ENCODE data around the gene ZFPL1. TPM values are rescaled to one million over a fixed set of nuclear protein-coding genes. Genes with fewer than 3 reads are reported as not detected.

Gene ZFPL1
- total and polyA plus RNA-seq, 8 donors, result 24.9 to 36.4 (median 28.9) TPM

GRCh38 chr11:65132988-65133700 is 49.1 kb downstream of the ZFPL1 start:
- Histone ChIP-seq H3K9me3 (no peaks in the 10 kb centered on the region), H3K4me1 (peaks cover 16 to 32% of the 10 kb centered on the region in 2 donors), H3K27ac (peak overlapping the region in 1 of 2 donors; percentile 98), H3K36me3 (peaks cover 0 to 48% of the 10 kb centered on the region in 2 donors), H3K27me3 (no peaks in the 10 kb centered on the region), H3K4me3 (peak overlapping the region; percentile 84 to 98)
- TF ChIP-seq, protein P1, sequence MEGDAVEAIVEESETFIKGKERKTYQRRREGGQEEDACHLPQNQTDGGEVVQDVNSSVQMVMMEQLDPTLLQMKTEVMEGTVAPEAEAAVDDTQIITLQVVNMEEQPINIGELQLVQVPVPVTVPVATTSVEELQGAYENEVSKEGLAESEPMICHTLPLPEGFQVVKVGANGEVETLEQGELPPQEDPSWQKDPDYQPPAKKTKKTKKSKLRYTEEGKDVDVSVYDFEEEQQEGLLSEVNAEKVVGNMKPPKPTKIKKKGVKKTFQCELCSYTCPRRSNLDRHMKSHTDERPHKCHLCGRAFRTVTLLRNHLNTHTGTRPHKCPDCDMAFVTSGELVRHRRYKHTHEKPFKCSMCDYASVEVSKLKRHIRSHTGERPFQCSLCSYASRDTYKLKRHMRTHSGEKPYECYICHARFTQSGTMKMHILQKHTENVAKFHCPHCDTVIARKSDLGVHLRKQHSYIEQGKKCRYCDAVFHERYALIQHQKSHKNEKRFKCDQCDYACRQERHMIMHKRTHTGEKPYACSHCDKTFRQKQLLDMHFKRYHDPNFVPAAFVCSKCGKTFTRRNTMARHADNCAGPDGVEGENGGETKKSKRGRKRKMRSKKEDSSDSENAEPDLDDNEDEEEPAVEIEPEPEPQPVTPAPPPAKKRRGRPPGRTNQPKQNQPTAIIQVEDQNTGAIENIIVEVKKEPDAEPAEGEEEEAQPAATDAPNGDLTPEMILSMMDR (IDR thresholded peaks at IDR 0.05), result no peak
- intact Hi-C loops (cut with DNase I), result no loop called here
- ATAC-seq (peak; percentile 39), DNase-seq (peak in 2 of 4 donors; percentile 80 to 93)

GRCh38 chr11:65133724-65134123 is 49.7 kb downstream of the ZFPL1 start:
- TF ChIP-seq, protein P1 (IDR thresholded peaks at IDR 0.05), result no peak
- no peaks in the 10 kb centered on the region for H3K9me3 ChIP-seq

DNA sequence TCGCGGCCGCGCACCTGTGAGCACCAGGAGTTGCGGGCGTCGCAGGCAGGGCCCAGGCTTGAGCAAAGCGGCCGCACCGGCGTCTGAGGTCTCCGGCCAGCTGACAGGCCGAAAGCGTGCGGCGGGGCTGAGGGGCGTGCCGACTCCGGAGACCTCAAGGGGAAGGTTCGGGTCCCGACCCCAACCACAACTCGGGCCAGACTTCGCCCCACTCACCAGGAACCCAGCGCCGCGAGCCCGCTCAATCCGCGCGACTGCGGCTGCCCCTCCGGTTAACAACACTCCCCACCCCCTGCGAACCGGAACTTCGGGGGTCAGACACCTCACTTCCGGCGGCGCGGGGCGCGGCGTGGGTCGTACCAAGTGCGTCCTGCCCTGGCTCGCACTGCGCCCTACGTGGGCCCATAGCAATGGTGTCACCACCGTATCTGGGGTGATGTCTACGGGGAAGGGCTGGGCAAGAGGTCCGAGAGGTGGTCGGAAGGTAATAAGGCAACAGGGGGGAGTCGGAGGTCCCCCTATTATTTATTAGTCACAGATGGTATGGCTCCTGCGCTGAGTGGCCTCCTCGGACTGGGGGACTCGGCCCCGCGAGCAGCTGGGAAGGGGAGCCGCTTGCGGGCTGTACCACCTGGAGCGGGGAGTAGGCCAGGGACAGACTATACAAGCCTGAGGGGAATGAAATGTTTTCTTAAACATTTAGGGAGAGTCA is 50.4 kb downstream of the ZFPL1 start, which contains the start of gene SYVN1:
TSS of gene SYVN1 (minus strand) at position 280 of the 712 bp plus-strand sequence. CDS start 918 bp downstream, outside the sequence.
- Histone ChIP-seq H3K27ac (peak within 1 kb of the TSS; percentile 98), H3K9me3 (no peaks in the 10 kb centered on the region), H3K36me3 (peaks cover 0 to 36% of the 10 kb centered on the region in 2 donors), H3K27me3 (no peaks in the 10 kb centered on the region), H3K4me1 (peaks cover 16 to 32% of the 10 kb centered on the region in 2 donors), H3K4me3 (peak within 1 kb of the TSS; percentile 84 to 98)
- TF ChIP-seq, protein P1 (IDR thresholded peaks at IDR 0.05), result no peak
- DNase-seq (peak; percentile 92 to 96 (median 94)), ATAC-seq (peak; percentile 90)
- intact Hi-C loops (cut with DNase I), result no loop called here

More at GRCh38 chr11:65133724-65134123, 49.7 kb downstream of the ZFPL1 start:
- peak; percentile 0 for ATAC-seq
- no peaks in the 10 kb centered on the region for H3K27me3 ChIP-seq
- H3K27ac ChIP-seq, result peak overlapping the region; percentile 98
- peaks cover 0 to 43% of the 10 kb centered on the region in 2 donors for H3K36me3 ChIP-seq
- intact Hi-C loops (cut with DNase I), result no loop called here
- H3K4me3 ChIP-seq, result peak overlapping the region; percentile 84 to 98
- DNase-seq, result peak in 2 of 4 donors; percentile 40 to 46
- peaks cover 16 to 32% of the 10 kb centered on the region in 2 donors for H3K4me1 ChIP-seq

DNA sequence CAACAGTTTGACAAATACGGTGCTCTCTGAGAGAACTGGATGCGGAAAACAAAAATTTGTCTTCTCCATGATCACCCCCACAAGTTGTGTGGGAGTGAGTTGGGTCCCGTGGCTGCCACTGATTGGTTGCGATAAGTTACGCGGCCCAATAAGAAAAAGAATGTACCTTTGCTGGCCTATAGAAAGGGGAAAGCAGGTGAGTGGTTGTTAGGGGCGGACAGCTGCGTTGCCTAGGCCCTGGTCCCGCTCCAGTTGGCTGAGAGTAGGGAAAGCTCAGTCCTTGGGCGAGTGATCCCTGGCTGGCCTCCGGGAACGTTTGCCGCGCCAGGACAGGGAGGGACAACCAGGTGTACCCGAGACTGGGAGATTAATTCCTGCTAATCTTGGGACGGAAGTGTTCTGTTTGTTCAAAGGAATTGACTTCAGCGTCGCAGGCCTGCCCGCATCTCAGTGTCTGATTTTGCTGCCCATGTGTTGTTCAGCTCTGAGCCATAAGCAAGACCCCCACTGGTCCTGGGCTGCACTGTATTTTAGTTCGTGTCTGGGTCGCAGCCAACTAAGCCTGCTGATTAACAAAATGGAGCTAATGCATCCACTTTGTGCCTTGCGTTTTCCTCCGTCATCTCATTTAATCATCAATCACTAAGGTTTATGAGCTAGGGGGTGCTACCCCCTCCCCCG is 51.1 kb downstream of the ZFPL1 start:
- intact Hi-C loops (cut with DNase I), result no loop called here
- Histone ChIP-seq H3K27me3 (no peaks in the 10 kb centered on the region), H3K4me3 (peak overlapping the region; percentile 84 to 98), H3K9me3 (no peaks in the 10 kb centered on the region), H3K36me3 (peaks cover 0 to 29% of the 10 kb centered on the region in 2 donors), H3K27ac (peak overlapping the region; percentile 98), H3K4me1 (peaks cover 16 to 32% of the 10 kb centered on the region in 2 donors)
- TF ChIP-seq, protein P1 (IDR thresholded peaks at IDR 0.05), result no peak
- DNase-seq, result peak in 3 of 4 donors; percentile 91 to 95 (median 91)
- ATAC-seq, result peak; percentile 89
